Measurements from ENCODE around the gene ABCD1.
"Not testable (repeated sequence)": the region's sequence is repeated elsewhere in the genome, so short reads cannot be mapped to it uniquely, and the experiment has no call there.

Gene ABCD1

DNA sequence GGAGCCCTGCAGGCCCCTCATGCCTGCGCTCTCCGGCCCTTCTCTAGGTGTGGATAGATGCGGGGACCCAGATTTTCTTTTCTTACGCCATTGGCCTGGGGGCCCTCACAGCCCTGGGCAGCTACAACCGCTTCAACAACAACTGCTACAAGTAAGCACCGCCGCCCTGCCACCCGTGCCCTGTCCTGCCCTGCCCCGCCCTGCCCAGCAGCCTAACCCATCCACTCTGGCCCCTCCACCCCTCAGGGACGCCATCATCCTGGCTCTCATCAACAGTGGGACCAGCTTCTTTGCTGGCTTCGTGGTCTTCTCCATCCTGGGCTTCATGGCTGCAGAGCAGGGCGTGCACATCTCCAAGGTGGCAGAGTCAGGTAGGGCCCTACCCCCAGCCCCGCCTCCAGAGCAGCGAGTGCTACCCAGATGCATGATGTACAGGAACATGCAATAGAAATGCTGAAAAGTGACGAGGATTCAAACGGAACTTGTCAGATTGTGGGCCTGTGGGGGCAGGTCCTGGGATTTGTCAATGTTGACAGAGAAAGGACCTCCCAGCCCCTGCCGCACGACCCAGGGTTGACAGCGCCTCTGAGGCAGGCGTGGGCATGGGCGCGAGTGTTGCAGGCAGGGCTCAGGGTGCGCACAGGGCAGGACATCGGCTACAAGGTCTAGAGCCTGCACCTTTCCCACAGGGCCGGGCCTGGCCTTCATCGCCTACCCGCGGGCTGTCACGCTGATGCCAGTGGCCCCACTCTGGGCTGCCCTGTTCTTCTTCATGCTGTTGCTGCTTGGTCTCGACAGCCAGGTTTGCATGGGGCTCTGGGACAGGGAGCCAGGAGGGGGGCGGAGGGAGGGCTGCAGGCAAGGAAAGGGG, 31.2 kb upstream of the ABCD1 start:
- H3K4me3 ChIP-seq (ENCODE audit: low read depth, low read length): no peak overlapping the region
- DNase-seq (ENCODE audit: low read depth): no peak

DNA sequence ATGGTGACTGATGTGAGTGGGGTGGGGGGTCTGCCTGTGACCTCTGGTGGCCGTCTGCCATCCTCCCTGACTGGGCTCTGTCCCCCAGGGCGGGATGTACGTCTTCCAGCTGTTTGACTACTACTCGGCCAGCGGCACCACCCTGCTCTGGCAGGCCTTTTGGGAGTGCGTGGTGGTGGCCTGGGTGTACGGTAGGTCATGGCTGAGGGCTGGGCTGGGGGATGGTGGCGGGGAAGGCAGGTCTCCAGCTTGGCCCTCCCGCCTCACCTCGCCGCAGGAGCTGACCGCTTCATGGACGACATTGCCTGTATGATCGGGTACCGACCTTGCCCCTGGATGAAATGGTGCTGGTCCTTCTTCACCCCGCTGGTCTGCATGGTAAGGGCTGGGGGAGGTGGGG, 30.4 kb upstream of the ABCD1 start:
- DNase-seq (ENCODE audit: low read depth); H3K4me3 ChIP-seq (ENCODE audit: low read depth, low read length): not testable (repeated sequence)

DNA sequence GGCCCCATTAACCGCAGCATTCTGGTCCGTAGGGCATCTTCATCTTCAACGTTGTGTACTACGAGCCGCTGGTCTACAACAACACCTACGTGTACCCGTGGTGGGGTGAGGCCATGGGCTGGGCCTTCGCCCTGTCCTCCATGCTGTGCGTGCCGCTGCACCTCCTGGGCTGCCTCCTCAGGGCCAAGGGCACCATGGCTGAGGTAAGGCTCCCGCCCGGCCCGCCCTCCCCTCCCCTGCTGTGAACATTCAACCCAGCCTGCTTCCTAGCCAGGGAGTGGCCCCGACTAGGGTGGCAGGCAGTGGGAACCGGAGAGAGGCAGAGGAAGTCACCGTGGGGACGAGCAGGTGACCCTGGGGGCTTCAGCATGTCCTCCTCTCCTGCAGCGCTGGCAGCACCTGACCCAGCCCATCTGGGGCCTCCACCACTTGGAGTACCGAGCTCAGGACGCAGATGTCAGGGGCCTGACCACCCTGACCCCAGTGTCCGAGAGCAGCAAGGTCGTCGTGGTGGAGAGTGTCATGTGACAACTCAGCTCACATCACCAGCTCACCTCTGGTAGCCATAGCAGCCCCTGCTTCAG, 29.9 kb upstream of the ABCD1 start:
- no peak for DNase-seq (ENCODE audit: low read depth)
- no peak overlapping the region for H3K4me3 ChIP-seq (ENCODE audit: low read depth, low read length)

DNA sequence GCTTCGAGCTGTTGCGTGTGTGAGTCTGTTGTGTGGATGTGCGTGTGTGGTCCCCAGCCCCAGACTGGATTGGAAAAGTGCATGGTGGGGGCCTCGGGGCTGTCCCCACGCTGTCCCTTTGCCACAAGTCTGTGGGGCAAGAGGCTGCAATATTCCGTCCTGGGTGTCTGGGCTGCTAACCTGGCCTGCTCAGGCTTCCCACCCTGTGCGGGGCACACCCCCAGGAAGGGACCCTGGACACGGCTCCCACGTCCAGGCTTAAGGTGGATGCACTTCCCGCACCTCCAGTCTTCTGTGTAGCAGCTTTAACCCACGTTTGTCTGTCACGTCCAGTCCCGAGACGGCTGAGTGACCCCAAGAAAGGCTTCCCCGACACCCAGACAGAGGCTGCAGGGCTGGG, 28.6 kb upstream of the ABCD1 start:
- H3K4me3 ChIP-seq (ENCODE audit: low read depth, low read length): no peak overlapping the region
- DNase-seq (ENCODE audit: low read depth): no peak

DNA sequence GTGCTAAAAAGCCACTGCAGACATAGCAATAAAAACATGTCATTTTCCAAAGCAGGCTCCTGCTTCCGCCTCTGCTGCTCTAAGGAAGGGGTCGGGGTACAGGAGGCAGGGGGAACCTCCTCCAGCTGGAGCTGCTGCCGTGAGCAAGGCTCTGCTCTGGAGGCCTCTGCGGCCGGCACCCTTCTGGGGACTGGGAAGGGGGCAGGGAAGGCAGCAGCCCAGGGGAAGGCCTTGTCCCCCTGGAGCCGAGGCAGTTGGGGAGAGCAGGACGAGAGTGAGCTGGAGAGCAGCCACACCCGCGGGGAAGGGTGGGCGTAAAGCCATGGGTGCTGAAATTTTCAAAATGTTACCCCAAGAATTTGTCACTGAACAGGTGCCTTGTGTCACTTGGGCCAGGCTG, 28.1 kb upstream of the ABCD1 start:
- DNase-seq (ENCODE audit: low read depth); H3K4me3 ChIP-seq (ENCODE audit: low read depth, low read length): not testable (repeated sequence)

DNA sequence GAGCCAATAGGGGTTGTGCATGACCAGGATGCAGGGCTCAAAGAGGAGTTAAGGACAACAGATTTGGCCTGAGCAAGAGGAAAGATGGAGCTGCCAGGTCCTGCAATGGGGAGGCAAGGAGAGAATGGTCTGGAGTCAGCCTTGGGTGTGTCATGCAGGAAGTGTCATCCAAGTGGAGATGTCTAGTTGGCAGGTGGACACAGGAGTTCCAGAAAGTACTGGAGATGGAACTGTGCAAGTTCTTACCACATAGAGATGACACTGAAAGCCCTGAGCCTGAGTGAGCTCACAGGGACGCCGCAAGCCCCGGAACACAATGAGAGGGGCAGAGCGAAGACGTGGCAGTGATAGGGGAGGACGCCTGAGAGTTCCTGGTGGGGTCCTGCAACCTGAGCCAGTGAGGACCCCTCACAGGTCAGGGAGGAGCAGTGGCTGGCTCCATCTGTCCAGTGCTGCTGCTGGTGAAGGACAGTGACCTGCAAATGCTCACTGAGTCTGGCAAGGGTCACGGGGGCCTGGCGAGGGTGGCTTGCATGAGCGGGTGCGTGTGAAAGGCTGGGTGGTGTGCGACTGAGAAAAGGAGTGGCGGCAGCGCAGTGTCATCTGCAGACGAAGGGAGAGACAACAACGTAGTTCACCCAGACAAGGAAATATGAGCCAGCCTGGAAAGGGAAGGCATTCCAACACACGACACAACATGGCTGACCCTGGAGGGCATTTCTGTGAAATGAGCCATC, 27.5 kb upstream of the ABCD1 start:
- not testable (repeated sequence) for H3K4me3 ChIP-seq (ENCODE audit: low read depth, low read length); DNase-seq (ENCODE audit: low read depth)

DNA sequence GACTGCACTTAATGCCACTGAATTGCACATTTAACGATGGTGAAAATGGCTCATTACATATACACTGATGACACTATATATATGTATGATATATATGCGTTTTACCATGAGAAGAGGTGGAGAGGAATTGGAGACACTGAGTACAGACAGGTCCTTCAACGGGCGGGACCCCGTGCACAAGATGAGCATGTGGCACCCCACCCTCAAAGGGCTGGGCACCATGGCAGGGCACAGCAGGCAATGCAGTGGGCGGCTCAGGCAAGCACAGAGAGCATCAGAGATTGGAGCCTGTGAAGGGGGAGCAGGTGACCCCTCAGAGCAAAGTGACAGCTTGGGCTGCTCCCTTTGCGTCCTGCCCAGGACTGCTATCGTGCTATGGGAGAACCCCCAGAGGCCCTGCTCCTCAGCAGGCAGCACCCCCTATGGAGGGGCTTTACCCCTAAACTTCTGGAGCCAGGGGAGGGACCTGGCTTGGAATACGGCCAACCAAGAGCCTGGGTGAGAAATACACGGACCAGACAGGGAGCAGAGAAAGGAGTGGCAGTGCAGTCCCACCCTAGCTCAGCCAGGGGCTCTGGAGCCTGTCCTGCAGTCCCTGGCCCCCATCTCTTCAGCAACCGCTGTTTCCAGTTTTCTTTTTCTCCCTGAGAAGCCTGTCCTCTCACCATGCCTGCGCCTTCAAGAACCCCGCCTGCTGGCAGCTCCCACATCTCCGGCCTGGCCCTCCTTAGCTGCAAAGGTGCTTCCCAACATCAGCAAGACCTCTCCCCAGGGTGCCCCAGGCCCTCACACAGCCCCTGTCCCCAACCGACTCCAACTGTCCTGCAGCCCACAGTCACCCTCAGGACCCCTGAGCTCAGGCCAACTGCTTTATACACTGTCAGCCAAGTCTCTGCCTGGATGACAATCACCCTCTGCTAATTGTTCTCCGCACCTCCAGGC, 26.5 kb upstream of the ABCD1 start:
- no peak overlapping the region for H3K4me3 ChIP-seq (ENCODE audit: low read depth, low read length)
- no peak for DNase-seq (ENCODE audit: low read depth)

DNA sequence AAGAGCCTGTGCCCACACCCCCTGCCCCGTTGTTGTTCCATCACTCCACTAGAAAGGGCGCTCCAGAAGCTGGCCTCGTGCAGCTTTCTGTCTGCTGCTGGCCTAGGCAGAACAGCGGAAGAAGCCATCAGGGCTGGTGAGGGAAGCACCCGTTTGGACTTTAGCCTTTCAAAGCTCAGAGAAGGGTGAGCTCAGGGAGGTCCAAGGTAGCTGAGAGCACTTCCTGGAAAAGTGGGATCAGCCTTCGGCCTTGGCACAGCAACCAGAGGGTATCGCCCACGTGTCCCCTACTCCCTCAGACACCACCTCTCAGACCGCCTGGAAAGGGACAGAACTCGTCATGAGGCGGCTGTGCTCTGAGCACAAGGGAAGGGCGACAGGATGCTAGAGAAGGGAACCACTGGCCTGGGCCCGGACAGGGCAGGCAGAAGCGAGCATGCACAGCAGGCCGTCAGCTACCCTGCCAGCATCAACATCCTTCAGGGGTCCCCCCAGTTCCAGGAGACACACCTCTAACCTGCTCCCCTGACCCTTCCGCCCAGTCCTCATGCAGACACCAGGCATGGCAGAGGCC, 25.4 kb upstream of the ABCD1 start:
- H3K4me3 ChIP-seq (ENCODE audit: low read depth, low read length); DNase-seq (ENCODE audit: low read depth): not testable (repeated sequence)

DNA sequence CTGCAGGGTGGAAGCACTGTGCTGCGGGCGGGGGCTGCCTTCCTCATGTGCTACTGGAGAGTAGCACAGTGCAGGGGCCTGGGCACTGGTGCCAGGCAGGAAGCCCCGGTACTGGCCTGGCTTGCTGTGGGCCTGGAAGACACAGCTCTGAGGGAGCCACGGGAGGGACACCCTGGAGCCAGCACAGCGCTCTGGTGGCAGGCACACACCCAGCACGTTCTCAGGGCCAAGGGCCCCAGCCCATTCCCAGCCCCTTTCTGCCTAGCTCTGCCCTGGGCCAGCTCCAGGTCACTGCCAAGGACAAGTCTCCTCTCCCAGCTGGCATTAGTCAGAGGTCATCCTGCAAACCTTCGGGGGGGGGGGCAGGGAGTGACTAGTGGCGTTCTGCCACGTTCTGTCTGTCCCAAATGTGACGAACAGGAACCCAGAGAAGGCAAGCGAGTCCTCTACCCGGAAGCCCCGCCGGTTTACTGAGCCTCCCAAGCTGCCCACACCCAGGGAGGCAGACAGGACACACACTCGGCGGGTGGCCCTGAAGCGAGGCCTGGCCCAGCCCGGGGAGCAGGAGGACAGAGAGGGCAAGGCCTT, 24.8 kb upstream of the ABCD1 start:
- DNase-seq (ENCODE audit: low read depth); H3K4me3 ChIP-seq (ENCODE audit: low read depth, low read length): not testable (repeated sequence)

DNA sequence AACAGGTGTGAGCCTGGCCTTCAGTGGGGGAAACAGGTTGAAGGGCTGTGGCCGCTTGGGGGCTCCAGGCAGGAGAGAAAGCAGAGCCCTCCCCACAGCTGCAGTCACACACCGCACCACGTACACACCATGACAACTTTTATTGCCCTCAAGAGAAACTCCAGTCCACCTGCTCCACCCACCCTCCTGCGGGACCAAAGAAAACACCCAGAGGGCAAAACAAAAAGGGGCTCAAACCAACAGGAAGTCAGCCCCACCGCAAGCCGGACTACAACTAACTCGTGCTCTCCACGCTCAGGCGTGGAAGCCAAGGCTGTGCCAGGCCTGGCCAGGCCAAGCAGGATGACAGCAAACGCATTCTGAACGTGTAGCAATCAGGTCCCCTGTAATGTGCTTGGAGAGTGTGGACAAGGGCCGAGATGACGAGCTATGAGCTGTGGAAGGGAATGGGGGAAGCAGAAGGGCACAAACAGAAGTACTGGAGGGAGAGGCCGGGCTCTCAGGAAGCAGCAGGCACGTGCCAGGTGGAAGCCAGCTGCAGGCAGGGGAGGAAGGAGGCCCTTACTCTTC, 24.2 kb upstream of the ABCD1 start:
- no peak for DNase-seq (ENCODE audit: low read depth)
- no peak overlapping the region for H3K4me3 ChIP-seq (ENCODE audit: low read depth, low read length)

DNA sequence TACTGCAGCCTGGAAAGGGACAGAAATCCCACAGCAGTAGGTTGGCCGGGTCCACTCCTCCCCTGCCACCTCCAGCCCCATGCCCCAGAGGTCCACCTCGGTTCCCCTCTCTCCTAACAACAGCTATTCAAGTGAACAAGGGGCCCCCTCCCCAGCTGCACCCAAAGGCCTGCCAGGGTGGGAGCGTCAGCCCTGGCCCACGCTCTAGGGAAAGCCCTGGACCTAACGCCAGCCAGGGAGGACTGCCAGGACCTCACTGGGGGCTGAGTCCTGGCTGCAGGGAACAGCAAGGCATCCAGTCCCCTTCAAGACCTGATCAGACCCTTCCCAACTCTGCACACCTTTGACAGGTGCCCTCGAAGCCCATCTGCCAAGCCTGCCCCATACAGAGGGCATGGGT, 23.7 kb upstream of the ABCD1 start:
- no peak overlapping the region for H3K4me3 ChIP-seq (ENCODE audit: low read depth, low read length)
- DNase-seq (ENCODE audit: low read depth): no peak

DNA sequence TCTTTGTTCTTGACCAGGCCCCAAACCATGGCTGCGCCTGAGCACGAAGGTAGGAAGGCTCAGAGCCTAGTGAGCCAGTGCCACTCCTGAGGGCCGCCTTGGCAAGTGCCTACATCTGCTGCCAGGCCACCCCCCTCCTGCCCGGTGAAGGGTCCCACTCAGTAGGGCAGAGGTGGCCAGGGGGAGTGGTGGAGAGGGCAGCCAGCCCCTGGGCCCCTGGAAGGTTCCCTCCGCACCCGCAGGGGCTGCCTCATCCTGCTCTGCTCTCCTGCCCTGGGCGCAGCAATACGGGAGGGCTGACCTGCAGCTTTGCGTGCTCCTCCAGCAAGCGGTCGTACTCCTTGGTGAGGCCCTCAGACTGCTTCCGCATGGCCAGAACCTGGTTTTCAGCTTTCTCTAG, 22.9 kb upstream of the ABCD1 start:
- DNase-seq (ENCODE audit: low read depth): no peak
- no peak overlapping the region for H3K4me3 ChIP-seq (ENCODE audit: low read depth, low read length)

DNA sequence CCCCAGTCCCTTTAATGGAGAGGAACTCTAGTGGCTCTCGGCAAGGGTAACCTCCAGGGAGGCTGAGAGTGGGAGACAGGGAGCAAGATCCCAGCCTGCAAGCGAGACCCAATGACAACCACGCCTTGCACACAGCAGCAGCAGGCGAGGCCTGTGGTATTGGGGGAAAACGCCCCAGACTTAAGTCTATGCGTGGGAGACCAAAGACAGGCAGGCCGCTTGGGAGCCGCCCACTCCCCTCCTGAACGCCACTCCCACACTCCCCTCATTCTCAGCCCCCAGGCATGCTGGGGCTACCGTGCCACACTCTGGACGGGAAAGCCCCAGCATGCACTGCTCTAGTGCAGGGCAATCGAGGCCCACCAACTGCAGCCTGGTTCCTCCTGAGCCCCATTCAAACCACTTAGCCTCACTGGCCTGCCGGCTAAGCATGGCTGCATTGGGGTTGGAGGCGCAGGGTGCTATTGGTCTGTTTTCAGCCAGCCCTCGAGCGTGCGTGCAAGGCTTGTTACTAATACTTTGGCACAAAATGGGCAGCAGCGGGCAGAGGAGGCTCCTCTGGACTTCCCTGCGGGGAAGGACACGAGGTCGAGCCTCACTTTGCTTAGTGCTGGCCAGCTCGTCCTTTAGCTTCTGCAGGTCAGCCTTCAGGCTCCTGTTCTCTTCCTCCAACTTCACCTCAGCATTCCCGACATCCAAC, 22.2 kb upstream of the ABCD1 start:
- H3K4me3 ChIP-seq (ENCODE audit: low read depth, low read length): no peak overlapping the region
- DNase-seq (ENCODE audit: low read depth): no peak

DNA sequence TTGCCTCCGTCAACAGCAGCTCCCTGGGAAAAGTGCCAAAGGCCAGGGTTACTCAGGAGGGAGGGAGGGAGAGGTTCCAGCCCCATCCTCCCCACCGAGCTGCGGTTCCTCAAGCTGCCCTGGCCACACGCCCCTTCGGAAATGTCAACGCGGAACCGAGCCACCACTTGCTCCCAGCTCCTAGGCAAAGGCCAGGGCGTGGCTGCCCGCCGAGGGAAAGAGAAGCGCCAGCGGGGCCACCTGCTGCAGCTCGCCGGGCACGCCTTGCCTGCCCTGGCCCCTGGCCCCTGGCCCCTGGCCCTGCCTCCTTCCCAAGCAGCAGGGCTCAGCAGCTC, 21.7 kb upstream of the ABCD1 start:
- DNase-seq (ENCODE audit: low read depth): no peak
- H3K4me3 ChIP-seq (ENCODE audit: low read depth, low read length): no peak overlapping the region

DNA sequence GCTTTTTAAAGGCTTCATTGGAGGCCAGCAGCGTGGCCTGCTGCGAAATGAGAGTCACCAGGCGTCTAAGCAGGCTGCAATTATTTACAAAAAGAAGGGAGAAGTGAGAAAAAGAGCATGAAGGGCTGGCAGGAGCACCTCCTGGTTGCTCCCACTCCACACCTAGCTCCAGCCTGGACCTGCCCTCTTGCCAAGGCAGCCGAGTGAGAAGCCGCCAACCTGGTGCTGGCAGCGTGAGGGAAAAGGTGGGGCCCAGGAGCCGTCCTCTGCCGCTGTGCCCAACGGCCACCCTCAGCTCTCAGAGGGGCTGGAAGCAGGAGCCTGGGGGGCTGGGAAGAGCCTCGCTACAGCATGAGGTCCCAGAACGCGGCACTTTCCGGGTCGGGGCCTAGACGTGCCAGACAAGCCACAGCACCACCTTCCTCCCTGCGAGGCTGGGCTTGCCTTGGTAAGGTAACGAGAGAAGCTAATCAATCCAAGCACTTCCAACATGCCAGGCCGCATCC, 20.6 kb upstream of the ABCD1 start:
- H3K4me3 ChIP-seq (ENCODE audit: low read depth, low read length): no peak overlapping the region
- no peak for DNase-seq (ENCODE audit: low read depth)

DNA sequence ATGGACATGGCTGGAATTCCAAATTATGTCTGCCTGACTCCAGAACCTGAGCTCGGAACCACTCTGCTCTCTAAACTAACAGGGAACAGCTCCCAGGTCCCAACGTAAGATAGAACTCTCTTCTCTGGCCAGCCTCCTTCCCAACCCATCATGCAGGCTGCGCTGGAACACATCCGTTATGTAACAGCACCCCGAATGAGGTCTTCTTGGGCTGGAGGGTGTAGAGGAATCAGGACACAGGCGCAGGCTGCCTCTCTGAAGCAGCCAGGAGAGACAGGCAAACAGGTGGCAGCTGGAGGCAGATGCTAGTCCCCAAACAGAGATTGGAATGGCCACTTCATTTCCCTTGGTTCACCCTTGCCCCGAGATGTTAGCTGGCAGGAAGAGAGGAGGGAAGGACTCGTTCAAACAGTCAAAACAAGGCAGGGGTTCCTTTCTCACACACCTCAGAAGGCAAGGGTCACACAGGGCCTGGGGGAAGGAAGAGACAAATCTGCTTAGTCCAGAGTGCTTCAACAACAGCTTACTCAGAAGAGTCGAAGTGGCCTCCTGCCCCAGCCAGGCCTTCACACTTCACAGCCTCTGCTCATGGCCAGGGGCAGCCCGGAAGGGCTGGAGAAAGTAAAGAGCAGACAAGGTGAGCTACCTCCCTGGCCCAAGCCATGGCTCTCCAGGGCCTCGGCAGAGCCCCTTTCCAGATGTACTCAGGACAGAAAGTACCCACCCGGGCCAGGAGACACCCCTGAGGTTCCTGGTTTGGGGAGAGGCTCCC, 19.8 kb upstream of the ABCD1 start:
- not testable (repeated sequence) for DNase-seq (ENCODE audit: low read depth); H3K4me3 ChIP-seq (ENCODE audit: low read depth, low read length)

DNA sequence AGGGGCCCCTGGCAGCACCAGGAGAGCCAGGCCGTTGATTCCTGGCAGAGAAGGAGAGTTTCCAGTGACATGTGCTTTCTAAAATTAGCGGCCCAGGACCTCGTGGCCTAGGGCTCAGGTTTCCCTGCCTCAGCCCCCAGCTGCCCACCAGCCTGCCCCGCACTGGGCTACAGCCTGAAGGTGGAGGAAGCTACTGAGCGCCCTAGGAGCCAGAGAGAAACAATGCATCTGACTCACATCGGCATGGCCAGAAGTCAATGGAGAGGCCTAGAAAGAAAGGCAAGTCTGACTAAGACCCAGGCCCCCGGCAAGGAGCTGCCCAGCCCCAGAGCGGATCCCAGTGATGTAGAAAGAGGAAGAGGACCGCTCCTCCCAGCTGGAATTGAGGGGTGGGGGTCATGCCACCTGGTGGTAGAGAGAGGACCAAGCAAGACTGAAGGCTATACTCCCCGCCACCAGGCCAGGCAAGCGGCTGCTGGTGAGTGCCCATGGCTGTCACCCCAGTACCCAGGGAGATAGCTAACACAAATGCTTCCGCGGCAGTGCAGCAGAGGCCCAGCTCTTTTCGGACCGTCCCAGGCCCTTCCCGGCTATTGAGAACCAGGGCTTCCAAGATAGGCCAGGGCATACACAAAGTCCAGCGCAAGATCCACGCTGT, 19.1 kb upstream of the ABCD1 start:
- not testable (repeated sequence) for H3K4me3 ChIP-seq (ENCODE audit: low read depth, low read length); DNase-seq (ENCODE audit: low read depth)

All from skeletal muscle cell (primary cell).